Ishikawa (cell line): ENCODE measurements around the gene TNRC6A.

Source experiments
- CEBPB ChIP-seq: IDR thresholded peaks from 2 replicates; pipeline ENCODE4 v1.6.1; 2012
- CREB1 ChIP-seq: IDR thresholded peaks from 2 replicates; pipeline ENCODE4 v1.6.1; 2012; ENCODE audit warnings: low read depth
- EGR1 ChIP-seq: IDR thresholded peaks from 2 replicates; pipeline ENCODE4 v1.6.1; 2012
- EP300 ChIP-seq: IDR thresholded peaks from 2 replicates; pipeline ENCODE4 v1.6.1; 2012; ENCODE audit warnings: borderline replicate concordance
- FOXM1 ChIP-seq: IDR thresholded peaks from 2 replicates; pipeline ENCODE4 v1.6.1; 2012; ENCODE audit warnings: low read depth, borderline replicate concordance
- MAX ChIP-seq: IDR thresholded peaks from 2 replicates; pipeline ENCODE4 v1.6.1; 2012
- NFIC ChIP-seq: IDR thresholded peaks from 2 replicates; pipeline ENCODE4 v1.6.1; 2012
- RAD21 ChIP-seq: IDR thresholded peaks from 2 replicates; pipeline ENCODE4 v1.6.1; 2012; ENCODE audit warnings: low read depth
- REST ChIP-seq: IDR thresholded peaks from 2 replicates; pipeline ENCODE4 v1.6.1; 2012; ENCODE audit warnings: low read depth, mild to moderate bottlenecking
- TAF1 ChIP-seq: IDR thresholded peaks from 2 replicates; pipeline ENCODE4 v1.6.1; 2012; ENCODE audit warnings: low read depth, mild to moderate bottlenecking
- TCF12 ChIP-seq: IDR thresholded peaks from 2 replicates; pipeline ENCODE4 v1.6.1; 2012; ENCODE audit warnings: low read depth
- TEAD4 ChIP-seq: IDR thresholded peaks from 2 replicates; pipeline ENCODE4 v1.6.1; 2012
- USF1 ChIP-seq: IDR thresholded peaks from 2 replicates; pipeline ENCODE4 v1.6.1; 2012
- YY1 ChIP-seq: IDR thresholded peaks from 2 replicates; pipeline ENCODE4 v1.6.1; 2012; ENCODE audit warnings: low read depth
- ZBTB7A ChIP-seq: IDR thresholded peaks from 2 replicates; pipeline ENCODE4 v1.6.1; 2012; ENCODE audit warnings: low read depth

TNRC6A gene

GRCh38 chr16:24844101-24845030, 114.9 kb downstream of the TNRC6A start:
- TF ChIP-seq CREB1 (no peak), MAX (no peak), TEAD4 (no peak), CEBPB (no peak), NFIC (no peak), USF1 (no peak), ZBTB7A (no peak), FOXM1 (no peak), YY1 (no peak), REST (no peak), EP300 (no peak), TCF12 (no peak), RAD21 (no peak), TAF1 (no peak), EGR1 (no peak)

GRCh38 chr16:24845726-24846547, 116.5 kb downstream of the TNRC6A start, which contains the start of gene SLC5A11:
TSS of gene SLC5A11 (plus strand) at chr16:24845963. CDS start at chr16:24858644, 12,681 bp downstream.
- no peak for TF ChIP-seq NFIC

- TF ChIP-seq ZBTB7A (no peak), EP300 (no peak), TAF1 (no peak)
Measured at GRCh38 chr16:24846548-24847357, 117.3 kb downstream of the TNRC6A start.

- TF ChIP-seq TCF12 (no peak), TEAD4 (no peak), TAF1 (no peak), FOXM1 (no peak), CEBPB (no peak), NFIC (no peak), ZBTB7A (no peak), CREB1 (no peak), YY1 (no peak), USF1 (no peak), RAD21 (no peak), EGR1 (no peak), MAX (no peak), REST (no peak), EP300 (no peak)
Measured at GRCh38 chr16:24847358-24847664, 117.9 kb downstream of the TNRC6A start.

GRCh38 chr16:24848065-24848464, 118.6 kb downstream of the TNRC6A start:
- TF ChIP-seq FOXM1 (no peak), CEBPB (no peak), MAX (no peak), YY1 (no peak), TEAD4 (no peak), NFIC (no peak), TCF12 (no peak)
